ENCODE results near the gene MNS1.

DNA sequence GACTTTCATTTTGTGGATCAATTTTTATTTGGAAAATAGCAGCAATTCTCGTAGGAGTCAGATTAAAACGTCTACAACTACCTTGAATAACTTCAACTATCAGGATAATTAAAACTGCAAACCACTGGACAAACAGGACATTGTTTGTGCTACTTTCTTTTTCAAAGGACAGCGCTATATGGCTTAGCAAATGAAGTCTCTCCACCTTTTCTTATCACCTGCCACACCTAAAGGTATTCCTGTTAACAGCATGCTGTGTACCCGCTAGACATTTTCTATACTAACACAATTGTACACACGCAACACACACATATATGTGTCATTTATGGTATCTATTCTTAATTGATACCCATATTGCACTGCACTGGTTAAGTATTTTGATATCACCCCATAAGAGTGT, 19.2 kb downstream of the MNS1 start:
- TF ChIP-seq ZNF791 (tag by site-specific recombination; IDR thresholded peaks at IDR 0.05): no peak
- TF ChIP-seq, protein P1, sequence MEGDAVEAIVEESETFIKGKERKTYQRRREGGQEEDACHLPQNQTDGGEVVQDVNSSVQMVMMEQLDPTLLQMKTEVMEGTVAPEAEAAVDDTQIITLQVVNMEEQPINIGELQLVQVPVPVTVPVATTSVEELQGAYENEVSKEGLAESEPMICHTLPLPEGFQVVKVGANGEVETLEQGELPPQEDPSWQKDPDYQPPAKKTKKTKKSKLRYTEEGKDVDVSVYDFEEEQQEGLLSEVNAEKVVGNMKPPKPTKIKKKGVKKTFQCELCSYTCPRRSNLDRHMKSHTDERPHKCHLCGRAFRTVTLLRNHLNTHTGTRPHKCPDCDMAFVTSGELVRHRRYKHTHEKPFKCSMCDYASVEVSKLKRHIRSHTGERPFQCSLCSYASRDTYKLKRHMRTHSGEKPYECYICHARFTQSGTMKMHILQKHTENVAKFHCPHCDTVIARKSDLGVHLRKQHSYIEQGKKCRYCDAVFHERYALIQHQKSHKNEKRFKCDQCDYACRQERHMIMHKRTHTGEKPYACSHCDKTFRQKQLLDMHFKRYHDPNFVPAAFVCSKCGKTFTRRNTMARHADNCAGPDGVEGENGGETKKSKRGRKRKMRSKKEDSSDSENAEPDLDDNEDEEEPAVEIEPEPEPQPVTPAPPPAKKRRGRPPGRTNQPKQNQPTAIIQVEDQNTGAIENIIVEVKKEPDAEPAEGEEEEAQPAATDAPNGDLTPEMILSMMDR (tag by site-specific recombination; IDR thresholded peaks at IDR 0.05): no peak
- TF ChIP-seq, protein P2, sequence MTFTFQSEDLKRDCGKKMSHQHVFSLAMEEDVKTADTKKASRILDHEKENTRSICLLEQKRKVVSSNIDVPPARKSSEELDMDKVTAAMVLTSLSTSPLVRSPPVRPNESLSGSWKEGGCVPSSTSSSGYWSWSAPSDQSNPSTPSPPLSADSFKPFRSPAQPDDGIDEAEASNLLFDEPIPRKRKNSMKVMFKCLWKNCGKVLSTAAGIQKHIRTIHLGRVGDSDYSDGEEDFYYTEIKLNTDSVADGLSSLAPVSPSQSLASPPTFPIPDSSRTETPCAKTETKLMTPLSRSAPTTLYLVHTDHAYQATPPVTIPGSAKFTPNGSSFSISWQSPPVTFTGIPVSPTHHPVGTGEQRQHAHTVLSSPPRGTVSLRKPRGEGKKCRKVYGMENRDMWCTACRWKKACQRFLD (tag by site-specific recombination; IDR thresholded peaks at IDR 0.05): no peak
- no peak for TF ChIP-seq ZNF274 (IDR thresholded peaks at IDR 0.05; ENCODE audit: low read length)
- no peak for TF ChIP-seq ZNF274 (tag by site-specific recombination; IDR thresholded peaks at IDR 0.05; ENCODE audit: borderline replicate concordance)
- no peak for TF ChIP-seq ZNF529 (tag by site-specific recombination; IDR thresholded peaks at IDR 0.05; ENCODE audit: insufficient replicate concordance)
- no peak for TF ChIP-seq ZNF623 (tag by site-specific recombination; IDR thresholded peaks at IDR 0.05)
- TF ChIP-seq, protein P3, sequence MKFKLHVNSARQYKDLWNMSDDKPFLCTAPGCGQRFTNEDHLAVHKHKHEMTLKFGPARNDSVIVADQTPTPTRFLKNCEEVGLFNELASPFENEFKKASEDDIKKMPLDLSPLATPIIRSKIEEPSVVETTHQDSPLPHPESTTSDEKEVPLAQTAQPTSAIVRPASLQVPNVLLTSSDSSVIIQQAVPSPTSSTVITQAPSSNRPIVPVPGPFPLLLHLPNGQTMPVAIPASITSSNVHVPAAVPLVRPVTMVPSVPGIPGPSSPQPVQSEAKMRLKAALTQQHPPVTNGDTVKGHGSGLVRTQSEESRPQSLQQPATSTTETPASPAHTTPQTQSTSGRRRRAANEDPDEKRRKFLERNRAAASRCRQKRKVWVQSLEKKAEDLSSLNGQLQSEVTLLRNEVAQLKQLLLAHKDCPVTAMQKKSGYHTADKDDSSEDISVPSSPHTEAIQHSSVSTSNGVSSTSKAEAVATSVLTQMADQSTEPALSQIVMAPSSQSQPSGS (tag by site-specific recombination; IDR thresholded peaks at IDR 0.05; ENCODE audit: low read depth): no peak
- TF ChIP-seq, protein P4, sequence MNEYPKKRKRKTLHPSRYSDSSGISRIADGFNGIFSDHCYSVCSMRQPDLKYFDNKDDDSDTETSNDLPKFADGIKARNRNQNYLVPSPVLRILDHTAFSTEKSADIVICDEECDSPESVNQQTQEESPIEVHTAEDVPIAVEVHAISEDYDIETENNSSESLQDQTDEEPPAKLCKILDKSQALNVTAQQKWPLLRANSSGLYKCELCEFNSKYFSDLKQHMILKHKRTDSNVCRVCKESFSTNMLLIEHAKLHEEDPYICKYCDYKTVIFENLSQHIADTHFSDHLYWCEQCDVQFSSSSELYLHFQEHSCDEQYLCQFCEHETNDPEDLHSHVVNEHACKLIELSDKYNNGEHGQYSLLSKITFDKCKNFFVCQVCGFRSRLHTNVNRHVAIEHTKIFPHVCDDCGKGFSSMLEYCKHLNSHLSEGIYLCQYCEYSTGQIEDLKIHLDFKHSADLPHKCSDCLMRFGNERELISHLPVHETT (tag by site-specific recombination; IDR thresholded peaks at IDR 0.05): no peak
- TF ChIP-seq, protein P5, sequence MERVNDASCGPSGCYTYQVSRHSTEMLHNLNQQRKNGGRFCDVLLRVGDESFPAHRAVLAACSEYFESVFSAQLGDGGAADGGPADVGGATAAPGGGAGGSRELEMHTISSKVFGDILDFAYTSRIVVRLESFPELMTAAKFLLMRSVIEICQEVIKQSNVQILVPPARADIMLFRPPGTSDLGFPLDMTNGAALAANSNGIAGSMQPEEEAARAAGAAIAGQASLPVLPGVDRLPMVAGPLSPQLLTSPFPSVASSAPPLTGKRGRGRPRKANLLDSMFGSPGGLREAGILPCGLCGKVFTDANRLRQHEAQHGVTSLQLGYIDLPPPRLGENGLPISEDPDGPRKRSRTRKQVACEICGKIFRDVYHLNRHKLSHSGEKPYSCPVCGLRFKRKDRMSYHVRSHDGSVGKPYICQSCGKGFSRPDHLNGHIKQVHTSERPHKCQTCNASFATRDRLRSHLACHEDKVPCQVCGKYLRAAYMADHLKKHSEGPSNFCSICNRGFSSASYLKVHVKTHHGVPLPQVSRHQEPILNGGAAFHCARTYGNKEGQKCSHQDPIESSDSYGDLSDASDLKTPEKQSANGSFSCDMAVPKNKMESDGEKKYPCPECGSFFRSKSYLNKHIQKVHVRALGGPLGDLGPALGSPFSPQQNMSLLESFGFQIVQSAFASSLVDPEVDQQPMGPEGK (tag by site-specific recombination; IDR thresholded peaks at IDR 0.05): no peak
- TF ChIP-seq ZNF777 (tag by site-specific recombination; IDR thresholded peaks at IDR 0.05; ENCODE audit: borderline replicate concordance): no peak
- no peak for TF ChIP-seq SCRT2 (tag by site-specific recombination; IDR thresholded peaks at IDR 0.05)

All from HEK293 (cell line).